HG02571 (cell line): Measurements from ENCODE around the gene IGFL1.
"Not testable (repeated sequence)": the region's sequence is repeated elsewhere in the genome, so short reads cannot be mapped to it uniquely, and the experiment has no call there.

Experiments
- ATAC-seq: cut with Tn5 transposase; IDR thresholded peaks from one replicate; pipeline ENCODE4 v1.9.1; 2021; ENCODE audit warnings: mild to moderate bottlenecking, moderate library complexity; ENCODE audit not compliant: unreplicated experiment

IGFL1 gene

GRCh38 chr19:46264801-46265200 is 35.3 kb downstream of the IGFL1 start:
- ATAC-seq, result not testable (repeated sequence)

- ATAC-seq, result no peak
These were observed 35.8 kb downstream of the IGFL1 start for GRCh38 chr19:46265217-46265828.

DNA sequence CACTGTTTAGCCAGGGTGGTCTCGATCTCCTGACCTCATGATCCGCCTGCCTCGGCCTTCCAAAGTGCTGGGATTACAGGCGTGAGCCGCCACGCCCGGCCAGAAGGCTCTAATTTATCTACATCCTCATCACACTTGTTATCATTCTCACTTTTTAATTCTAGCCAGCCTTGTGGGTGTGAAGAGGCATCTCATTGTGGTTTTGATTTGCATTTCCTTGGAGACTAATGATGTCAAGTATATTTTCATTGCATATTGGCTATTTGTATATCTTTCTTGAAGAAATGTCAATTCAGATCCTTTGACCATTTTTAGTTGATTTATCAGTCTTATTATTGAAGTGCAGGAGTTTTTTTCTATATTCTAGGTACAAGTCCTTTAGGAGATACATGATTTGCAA is 39.6 kb downstream of the IGFL1 start:
- ATAC-seq, result no peak

DNA sequence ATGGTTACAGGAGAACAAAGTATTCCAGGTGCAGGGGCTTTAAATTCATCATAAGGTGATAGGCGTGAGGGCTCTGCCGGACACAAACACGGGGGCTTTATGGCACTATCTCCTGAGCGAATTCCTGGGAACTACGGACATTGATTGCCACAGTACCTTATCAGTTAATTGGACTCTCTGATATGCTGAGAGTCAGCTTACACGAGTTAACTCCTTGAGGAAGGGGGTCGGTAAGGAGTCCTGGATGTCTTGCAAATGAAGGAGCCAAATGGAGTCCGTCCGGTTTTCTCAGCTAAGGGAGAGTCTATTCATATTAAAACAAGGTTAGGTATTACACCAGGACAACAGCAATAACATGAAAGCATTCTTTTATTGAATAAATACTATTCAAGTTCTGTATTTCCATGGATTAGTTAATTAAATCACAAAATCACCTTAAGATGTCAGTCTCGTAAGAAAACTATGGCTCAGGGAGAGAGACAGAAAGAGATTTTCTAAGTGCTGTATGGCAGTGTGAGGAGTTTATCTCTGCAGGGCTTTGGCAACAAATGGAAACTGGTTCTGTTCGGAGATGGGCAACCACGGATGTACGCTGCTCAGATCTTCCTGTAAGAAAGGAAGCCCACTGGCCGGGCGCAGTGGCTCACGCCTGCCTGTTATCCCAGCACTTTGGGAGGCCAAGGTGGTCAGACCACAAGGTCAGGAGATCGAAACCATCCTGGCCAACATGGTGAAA is 41.1 kb downstream of the IGFL1 start:
- no peak for ATAC-seq

- no peak for ATAC-seq
These were observed 42.1 kb downstream of the IGFL1 start for GRCh38 chr19:46271481-46272197.

- ATAC-seq, result not testable (repeated sequence)
These were observed 44.4 kb downstream of the IGFL1 start for GRCh38 chr19:46273931-46274330.

DNA sequence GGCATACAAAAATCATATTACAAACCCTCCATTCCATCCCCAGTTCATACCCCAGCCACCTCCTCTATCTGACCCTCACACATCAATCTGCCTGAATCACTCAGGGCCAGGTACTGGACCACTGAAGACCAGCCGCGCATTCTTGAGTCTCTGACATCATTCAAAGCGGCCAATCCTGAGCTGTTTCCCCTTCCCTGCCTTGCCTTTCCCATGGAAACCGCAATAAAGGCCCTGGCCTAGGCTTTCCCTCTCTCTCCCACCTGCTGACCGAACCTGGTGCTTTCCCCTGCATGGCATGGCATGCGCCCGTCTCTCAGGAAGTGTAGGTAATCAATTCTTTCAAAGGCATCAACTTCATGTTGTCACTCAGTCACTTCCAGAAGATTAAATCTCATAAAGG is 49.6 kb downstream of the IGFL1 start:
- ATAC-seq, result no peak
